ENCODE measurements around the gene KSR1. TPM values are rescaled to one million over a fixed set of nuclear protein-coding genes. Genes with fewer than 3 reads are reported as not detected.
A peak's percentile ranks its signal among the peaks of the same experiment; 100 is the strongest.

Gene KSR1
- total RNA-seq, 3 donors from 2014 or later: 14.1 to 36.4 (median 24.0) TPM

- Histone ChIP-seq H3K9me3 (no peaks in the 10 kb centered on the region), H3K4me1 (no peaks in the 10 kb centered on the region), H3K27me3 (no peaks in the 10 kb centered on the region), H3K4me3 (peak overlapping the region; percentile 75 to 82 (median 82)), H3K36me3 (no peaks in the 10 kb centered on the region), H3K27ac (peak overlapping the region; percentile 68 to 84)
- no peak for TF ChIP-seq POLR2A (IDR thresholded peaks at IDR 0.05)
- TF ChIP-seq CTCF (IDR thresholded peaks at IDR 0.05): no peak
- no peak for TF ChIP-seq POLR2AphosphoS5 (IDR thresholded peaks at IDR 0.05)
- no peak for DNase-seq (ENCODE audit: low spot score in 2 of 2)
- intact Hi-C loops (cut with DNase I; ENCODE audit: low total_unique reads): no loop called here
Observed at GRCh38 chr17:27456681-27457359, 572 bp downstream of the KSR1 start.

- H3K27ac ChIP-seq: peak overlapping the region in 1 of 2 donors; percentile 11
Observed at GRCh38 chr17:27457360-27457715, 1.1 kb downstream of the KSR1 start.

GRCh38 chr17:27457731-27458523 lies 1.7 kb downstream of the KSR1 start:
- no peaks in the 10 kb centered on the region for H3K9me3 ChIP-seq
- peak overlapping the region; percentile 75 to 82 (median 82) for H3K4me3 ChIP-seq
- DNase-seq (ENCODE audit: low spot score in 2 of 2): no peak
- H3K27ac ChIP-seq: peak overlapping the region in 1 of 2 donors; percentile 11
- TF ChIP-seq CTCF (IDR thresholded peaks at IDR 0.05) (no peak), POLR2AphosphoS5 (IDR thresholded peaks at IDR 0.05) (no peak), POLR2A (IDR thresholded peaks at IDR 0.05) (no peak)
- intact Hi-C loops (cut with DNase I; ENCODE audit: low total_unique reads): no loop called here
- H3K27me3 ChIP-seq: no peaks in the 10 kb centered on the region
- H3K36me3 ChIP-seq: no peaks in the 10 kb centered on the region
- no peaks in the 10 kb centered on the region for H3K4me1 ChIP-seq

More at GRCh38 chr17:27457360-27457715, 1.1 kb downstream of the KSR1 start:
- intact Hi-C loops (cut with DNase I; ENCODE audit: low total_unique reads): no loop called here
- Histone ChIP-seq H3K9me3 (no peaks in the 10 kb centered on the region), H3K36me3 (no peaks in the 10 kb centered on the region), H3K4me3 (peak overlapping the region; percentile 75 to 82 (median 82)), H3K4me1 (no peaks in the 10 kb centered on the region), H3K27me3 (no peaks in the 10 kb centered on the region)
- no peak for DNase-seq (ENCODE audit: low spot score in 2 of 2)
- no peak for TF ChIP-seq POLR2A (IDR thresholded peaks at IDR 0.05)
- TF ChIP-seq POLR2AphosphoS5 (IDR thresholded peaks at IDR 0.05): no peak
- no peak for TF ChIP-seq CTCF (IDR thresholded peaks at IDR 0.05)

- intact Hi-C loops (cut with DNase I; ENCODE audit: low total_unique reads): no loop called here
Observed at GRCh38 chr17:27458524-27458908, 2.3 kb downstream of the KSR1 start.

More at GRCh38 chr17:27458524-27458908, 2.3 kb downstream of the KSR1 start:
- Histone ChIP-seq H3K27ac (no peak overlapping the region), H3K27me3 (no peaks in the 10 kb centered on the region), H3K4me3 (peak overlapping the region in 1 of 3 donors; percentile 82), H3K4me1 (no peaks in the 10 kb centered on the region), H3K9me3 (no peaks in the 10 kb centered on the region), H3K36me3 (no peaks in the 10 kb centered on the region)
- DNase-seq (ENCODE audit: low spot score in 2 of 2): no peak
- no peak for TF ChIP-seq POLR2A (IDR thresholded peaks at IDR 0.05)
- TF ChIP-seq POLR2AphosphoS5 (IDR thresholded peaks at IDR 0.05): no peak
- TF ChIP-seq CTCF (IDR thresholded peaks at IDR 0.05): no peak

Data from breast epithelium (tissue), 4 donors.